Progenitor cell of endocrine pancreas (in vitro differentiated cells): ENCODE data around the gene ZNHIT2. TPM values are rescaled to one million over a fixed set of nuclear protein-coding genes. Genes with fewer than 3 reads are reported as not detected.

Experiments used
- DNase-seq: peaks from one replicate; pipeline ENCODE4 v3.0.0; 2021; ENCODE audit warnings: low spot score; ENCODE audit not compliant: unreplicated experiment
- H3K27ac Mint-ChIP-seq: 2 replicates; pipeline ENCODE4 v1.8.0; 2021; ENCODE audit warnings: mild to moderate bottlenecking, moderate library complexity, mixed read lengths
- H3K27me3 Mint-ChIP-seq: 2 replicates; pipeline ENCODE4 v1.8.0; 2021; ENCODE audit warnings: mixed read lengths
- H3K36me3 Mint-ChIP-seq: 2 replicates; pipeline ENCODE4 v1.8.0; 2022; ENCODE audit warnings: mixed read lengths; ENCODE audit not compliant: insufficient read depth
- H3K4me1 Mint-ChIP-seq: 2 replicates; pipeline ENCODE4 v1.8.0; 2021; ENCODE audit warnings: low read depth, mixed read lengths
- H3K4me3 Mint-ChIP-seq: 2 replicates; pipeline ENCODE4 v1.8.0; 2021; ENCODE audit warnings: low read depth, mild to moderate bottlenecking, moderate library complexity, mixed read lengths
- H3K9me3 Mint-ChIP-seq: 2 replicates; pipeline ENCODE4 v1.8.0; 2021; ENCODE audit warnings: low read depth, mixed read lengths
- CTCF ChIP-seq: fragments of 200-600 bp; sonication (generic); IDR thresholded peaks from one replicate; pipeline ENCODE4 v1.5.0; 2021; ENCODE audit warnings: antibody characterized with exemption, mild to moderate bottlenecking; ENCODE audit not compliant: unreplicated experiment
- total RNA-seq: library from RNA; stranded (reverse); gene quantifications from 2 replicates; pipeline ENCODE4 v1.2.1, GENCODE V29; 2021

ZNHIT2 gene
- total RNA-seq, 1 donor from 2014 or later, result 11.8 TPM

GRCh38 chr11:65159012-65159411, 41.5 kb upstream of the ZNHIT2 start:
- Mint-ChIP-seq H3K27me3 (no peaks in the 10 kb centered on the region), H3K4me1 (peaks cover 3% of the 10 kb centered on the region), H3K9me3 (no peaks in the 10 kb centered on the region), H3K4me3 (no peak overlapping the region), H3K36me3 (no peaks in the 10 kb centered on the region), H3K27ac (no peak overlapping the region)
- no peak for TF ChIP-seq CTCF
- DNase-seq, result no peak

GRCh38 chr11:65157336-65157735, 39.8 kb upstream of the ZNHIT2 start:
- no peak for TF ChIP-seq CTCF
- no peaks in the 10 kb centered on the region for H3K36me3 Mint-ChIP-seq
- H3K4me1 Mint-ChIP-seq, result peaks cover 3% of the 10 kb centered on the region
- no peak for DNase-seq
- H3K27me3 Mint-ChIP-seq, result peaks cover 7% of the 10 kb centered on the region
- no peaks in the 10 kb centered on the region for H3K9me3 Mint-ChIP-seq
- no peak overlapping the region for H3K27ac Mint-ChIP-seq
- no peak overlapping the region for H3K4me3 Mint-ChIP-seq

- H3K4me1 Mint-ChIP-seq, result peaks cover 3% of the 10 kb centered on the region
- TF ChIP-seq CTCF, result no peak
- no peaks in the 10 kb centered on the region for H3K9me3 Mint-ChIP-seq
- no peak for DNase-seq
- H3K36me3 Mint-ChIP-seq, result no peaks in the 10 kb centered on the region
- no peak overlapping the region for H3K4me3 Mint-ChIP-seq
- peaks cover 10% of the 10 kb centered on the region for H3K27me3 Mint-ChIP-seq
- no peak overlapping the region for H3K27ac Mint-ChIP-seq
Observed at GRCh38 chr11:65156926-65157325, 39.4 kb upstream of the ZNHIT2 start.

- H3K36me3 Mint-ChIP-seq, result no peaks in the 10 kb centered on the region
- peaks cover 3% of the 10 kb centered on the region for H3K4me1 Mint-ChIP-seq
- H3K27me3 Mint-ChIP-seq, result peaks cover 17% of the 10 kb centered on the region
- H3K9me3 Mint-ChIP-seq, result no peaks in the 10 kb centered on the region
- no peak overlapping the region for H3K4me3 Mint-ChIP-seq
- no peak for TF ChIP-seq CTCF
- H3K27ac Mint-ChIP-seq, result no peak overlapping the region
- no peak for DNase-seq
Observed at GRCh38 chr11:65156256-65156655, 38.8 kb upstream of the ZNHIT2 start.

- Mint-ChIP-seq H3K27me3 (peaks cover 24% of the 10 kb centered on the region), H3K36me3 (no peaks in the 10 kb centered on the region), H3K4me3 (no peak overlapping the region), H3K4me1 (no peaks in the 10 kb centered on the region), H3K27ac (no peak overlapping the region), H3K9me3 (no peaks in the 10 kb centered on the region)
- no peak for TF ChIP-seq CTCF
- no peak for DNase-seq
Observed at GRCh38 chr11:65152122-65152521, 34.6 kb upstream of the ZNHIT2 start.
